CD4-positive, alpha-beta T cell treated with Interleukin-4 for 4 hours (primary cell): ENCODE measurements around the gene ACSL5.
"Not testable (repeated sequence)": the region's sequence is repeated elsewhere in the genome, so short reads cannot be mapped to it uniquely, and the experiment has no call there.

ENCODE experiments used
- DNase-seq: peaks from one replicate; pipeline ENCODE4 v3.0.0-alpha.2; 2020

Gene ACSL5

DNA sequence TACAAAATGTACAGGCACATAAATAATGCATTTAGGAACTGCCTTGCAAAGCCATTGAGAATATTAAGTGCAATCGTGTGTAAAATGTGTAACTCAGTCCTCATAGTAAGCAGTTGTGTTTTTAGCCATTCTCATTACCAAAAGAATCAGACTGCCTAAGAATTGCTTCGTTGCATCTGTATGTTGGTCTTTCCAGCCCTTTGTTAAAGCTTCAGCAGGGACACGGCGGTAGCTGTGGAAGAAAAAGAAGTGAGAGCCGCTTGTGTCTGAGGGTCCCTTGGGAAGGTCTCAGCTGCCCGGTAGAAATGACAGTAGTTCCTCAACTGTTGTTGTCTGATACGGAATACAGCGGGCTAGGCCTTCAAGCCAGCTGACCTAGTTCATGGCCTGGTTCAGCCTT lies 22.8 kb upstream of the ACSL5 start:
- DNase-seq = no peak

DNA sequence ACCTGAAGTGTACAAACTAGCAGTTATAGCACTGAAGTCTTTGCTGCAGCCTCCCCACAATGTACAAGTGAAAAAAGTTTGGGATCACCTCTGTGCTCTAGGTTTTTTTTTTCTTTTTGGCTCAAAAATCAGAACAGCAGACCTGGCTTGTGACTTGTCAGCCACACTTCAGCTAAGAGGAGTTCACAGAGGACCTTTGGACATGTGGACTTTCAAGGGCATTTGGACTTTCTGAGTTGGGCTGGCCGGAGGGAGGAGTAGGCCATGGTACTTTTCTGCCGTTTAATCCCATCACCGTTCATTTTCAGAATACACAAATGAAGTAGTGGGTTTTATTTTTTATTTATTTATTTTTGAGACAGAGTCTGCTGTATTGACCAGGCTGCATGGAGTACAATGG lies 21.9 kb upstream of the ACSL5 start:
- no peak for DNase-seq

DNA sequence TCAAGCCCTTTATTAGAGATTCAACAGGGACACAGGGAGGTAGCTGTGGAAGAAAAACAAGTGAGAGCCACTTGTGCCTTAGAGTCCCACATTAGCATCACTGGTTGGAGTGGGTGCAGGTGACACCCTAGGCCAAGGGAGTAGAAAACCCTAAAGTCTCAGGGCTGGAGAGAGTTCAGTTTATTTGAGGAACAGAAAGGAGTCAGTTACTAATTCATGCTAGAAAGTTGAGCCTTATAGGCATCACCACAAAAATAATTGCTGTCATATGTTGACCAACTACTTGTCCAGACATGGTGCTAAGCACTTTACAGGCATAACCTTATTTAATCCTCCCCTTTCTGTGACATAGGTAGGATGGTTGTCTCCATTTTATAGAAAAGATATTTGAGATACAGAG lies 20.9 kb upstream of the ACSL5 start:
- no peak for DNase-seq

DNA sequence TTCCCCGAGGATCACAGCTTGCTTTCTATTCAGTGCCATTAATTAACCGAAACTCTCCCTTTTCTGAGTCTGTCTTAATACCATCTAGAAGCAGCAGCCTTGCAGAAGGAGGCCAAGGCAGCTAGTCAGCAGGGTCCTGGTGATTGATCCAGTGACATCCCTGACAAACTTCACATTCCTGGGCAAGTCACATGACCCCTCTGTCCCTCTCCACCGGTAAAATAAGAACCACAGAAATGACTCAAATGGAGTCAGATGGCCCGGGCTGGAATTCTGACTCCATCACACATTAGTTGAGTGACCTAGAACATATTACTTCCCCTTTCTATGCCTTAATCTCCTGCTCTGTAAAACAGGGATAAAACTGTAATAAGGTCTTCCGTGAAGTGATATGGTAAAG lies 17.2 kb upstream of the ACSL5 start:
- no peak for DNase-seq

DNA sequence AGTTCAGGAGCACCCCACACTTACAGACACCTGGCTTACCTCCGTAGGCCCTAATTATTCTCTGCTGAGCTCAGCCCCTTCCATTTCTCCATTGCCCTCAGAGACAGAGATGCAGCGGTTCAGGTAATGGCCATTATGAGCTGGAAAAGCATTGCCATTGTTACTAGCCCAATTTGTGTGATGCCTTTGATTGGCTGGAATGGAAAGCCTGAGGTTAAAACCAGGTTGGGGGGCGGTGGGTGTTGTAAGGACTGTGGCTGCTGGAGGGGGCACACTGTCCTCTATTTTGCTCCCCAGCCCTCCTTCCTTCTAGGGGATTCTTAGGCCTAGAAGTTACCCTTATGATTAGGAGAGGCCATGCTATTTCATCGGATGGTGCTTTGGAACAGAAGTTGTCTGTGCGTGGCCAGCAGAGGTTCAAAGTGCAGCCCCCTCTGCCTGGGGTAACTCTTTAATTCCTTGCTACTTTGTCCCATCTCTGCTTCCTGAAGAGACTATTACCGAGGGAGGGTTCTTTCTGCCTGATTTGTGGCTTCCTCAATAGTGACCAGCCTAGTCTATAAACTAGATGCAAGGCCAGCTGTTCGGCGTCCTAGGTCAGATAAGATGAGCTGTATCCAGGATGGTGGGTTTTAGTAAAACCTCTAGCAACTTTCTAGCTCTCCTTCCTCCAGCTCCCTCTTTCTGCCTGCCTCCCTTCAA lies 14.2 kb upstream of the ACSL5 start:
- DNase-seq = no peak

DNA sequence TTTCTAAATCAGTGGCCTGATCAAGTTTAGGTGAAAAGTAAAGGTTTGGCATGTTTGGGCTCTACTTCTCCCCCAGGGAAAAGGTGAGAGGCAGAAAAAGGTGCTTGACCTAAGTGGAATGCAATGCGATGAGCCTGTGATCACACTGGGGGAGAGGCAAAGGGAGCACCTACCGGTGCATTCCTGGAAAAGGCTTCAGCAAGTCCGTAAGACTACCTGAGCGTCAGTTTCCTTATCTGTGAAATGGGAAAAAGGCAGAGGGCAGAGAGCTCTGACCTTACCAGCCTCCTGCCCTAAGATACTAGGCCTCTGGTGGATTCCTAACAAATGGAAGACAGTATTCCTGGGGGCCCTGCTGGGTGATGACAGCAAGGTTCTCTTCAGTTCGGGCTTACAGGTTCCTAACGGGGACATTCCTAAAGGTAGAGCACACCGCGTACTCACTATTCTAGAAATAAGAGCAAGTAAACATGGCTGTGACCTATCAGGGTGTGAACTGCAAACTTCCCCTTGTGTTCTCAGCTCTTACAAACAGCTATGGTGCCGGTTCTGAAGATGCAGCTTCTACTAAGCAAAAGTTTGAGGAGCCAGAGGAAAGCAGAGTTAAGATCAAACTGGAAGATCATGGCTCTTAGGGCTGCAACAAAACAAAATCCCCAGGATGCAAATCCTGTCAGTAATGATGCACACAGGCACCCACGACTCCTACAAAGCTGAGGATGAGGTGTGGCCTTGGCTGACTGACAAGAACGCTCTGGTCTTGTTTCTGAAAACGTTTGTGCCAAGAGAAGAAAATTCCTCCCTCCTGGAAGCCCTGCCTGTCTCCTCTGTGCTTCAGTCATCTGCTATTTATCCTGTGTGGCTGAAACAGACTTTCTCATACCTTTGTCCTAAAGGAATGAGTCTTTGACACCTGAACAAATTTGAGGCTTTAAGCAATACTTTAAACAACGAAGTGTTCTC lies 13.3 kb upstream of the ACSL5 start:
- DNase-seq = no peak

DNA sequence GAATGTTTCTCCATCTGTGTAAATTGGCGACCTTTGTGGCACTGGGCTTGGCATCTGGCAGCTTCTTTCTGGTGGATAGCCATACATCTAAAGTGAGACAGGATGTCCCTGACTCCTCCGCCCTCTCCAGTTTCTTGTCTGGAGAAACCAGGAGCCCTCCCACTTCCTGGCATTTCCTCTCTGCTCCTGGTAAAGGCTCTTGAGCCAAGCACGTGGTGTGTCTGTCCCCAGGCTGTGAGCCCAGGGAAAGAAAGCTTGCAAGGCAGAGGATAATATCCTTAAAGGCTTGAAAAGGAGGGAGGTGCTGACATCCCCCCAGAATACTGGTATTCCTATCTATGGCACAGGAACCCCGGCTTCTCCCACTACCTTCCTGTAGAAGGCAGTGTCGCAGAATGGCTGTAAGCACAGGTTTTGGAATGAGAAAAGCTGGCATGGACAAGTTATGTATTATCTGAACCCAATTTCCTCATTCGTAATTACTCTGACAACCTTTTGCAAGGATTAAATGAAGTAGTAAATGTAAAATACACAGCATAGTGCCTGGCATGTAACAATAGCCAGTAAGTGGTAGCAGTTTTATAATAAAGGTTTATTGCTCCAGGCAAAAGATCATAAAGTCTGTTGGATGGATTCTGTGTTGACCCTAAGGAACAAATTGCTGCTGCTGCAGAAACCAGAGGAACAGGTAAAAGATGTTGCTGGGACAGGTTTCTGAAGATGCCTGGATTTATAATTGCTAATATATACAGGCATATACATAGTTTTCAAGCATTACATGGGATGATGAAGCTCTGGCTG lies 11.8 kb upstream of the ACSL5 start:
- no peak for DNase-seq

DNA sequence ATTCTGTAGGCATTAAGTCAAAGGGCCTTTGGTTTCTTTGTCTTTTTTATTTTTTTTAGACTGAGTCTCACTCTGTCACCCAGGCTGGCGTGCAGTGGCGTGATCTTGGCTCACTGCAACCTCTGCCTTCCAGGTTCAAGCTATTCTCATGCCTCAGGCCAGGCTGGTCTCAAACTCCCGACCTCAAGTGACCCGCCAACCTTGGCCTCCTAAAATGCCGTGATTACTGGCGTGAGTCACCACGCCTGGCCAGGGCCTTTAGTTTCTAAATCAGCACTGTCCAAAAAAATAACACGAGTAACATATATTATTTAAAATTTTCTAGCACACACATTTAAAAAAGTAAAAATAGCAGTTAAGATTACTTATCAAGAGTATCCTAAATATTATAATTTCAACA lies 11.1 kb upstream of the ACSL5 start:
- DNase-seq = no peak

DNA sequence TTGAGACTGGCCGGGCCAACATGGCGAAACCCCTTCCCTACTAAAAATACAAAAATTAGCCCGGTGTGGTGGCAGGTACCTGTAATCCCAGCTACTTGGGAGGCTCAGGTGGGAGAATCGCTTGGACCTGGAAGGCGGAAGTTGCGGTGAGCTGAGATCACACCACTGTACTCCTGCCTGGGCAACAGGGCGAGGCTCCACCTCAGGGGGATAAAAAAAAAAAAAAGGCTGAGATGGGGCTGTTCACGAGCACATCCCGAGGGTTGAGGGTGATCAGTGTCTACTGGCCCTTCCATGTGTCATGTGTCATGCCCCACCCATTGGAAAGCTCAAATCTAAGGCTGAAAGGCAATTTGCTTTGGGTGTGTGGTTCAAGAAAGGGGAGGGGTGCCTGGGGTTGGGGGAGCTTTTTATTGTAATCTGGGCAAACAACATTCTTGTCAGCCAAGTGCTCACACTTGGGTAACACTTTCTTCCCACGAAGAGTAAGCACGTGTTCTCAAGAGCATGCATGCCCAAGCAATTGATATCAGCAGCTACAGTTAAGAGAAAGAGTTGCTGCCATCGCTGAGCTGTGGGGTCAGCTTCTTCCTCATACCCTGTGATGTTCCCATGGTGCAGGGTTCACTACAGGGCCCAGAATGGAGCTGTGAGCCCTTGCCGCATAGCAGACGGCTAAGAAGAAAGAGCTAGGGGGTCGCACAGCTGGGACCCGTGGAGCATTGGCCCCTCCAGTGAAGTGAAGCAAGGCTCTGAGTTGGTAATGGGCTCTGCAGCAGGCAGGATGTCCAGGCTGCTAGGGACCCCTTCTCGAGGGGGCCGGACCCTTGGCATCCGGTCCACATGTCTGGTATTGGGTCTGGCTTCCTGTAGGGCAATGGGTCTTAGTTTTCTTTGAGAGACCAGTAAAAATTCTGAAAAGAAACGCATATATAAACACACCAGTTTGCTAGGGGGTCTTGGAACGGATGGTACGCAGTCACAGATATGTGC lies 9.9 kb upstream of the ACSL5 start:
- no peak for DNase-seq

DNA sequence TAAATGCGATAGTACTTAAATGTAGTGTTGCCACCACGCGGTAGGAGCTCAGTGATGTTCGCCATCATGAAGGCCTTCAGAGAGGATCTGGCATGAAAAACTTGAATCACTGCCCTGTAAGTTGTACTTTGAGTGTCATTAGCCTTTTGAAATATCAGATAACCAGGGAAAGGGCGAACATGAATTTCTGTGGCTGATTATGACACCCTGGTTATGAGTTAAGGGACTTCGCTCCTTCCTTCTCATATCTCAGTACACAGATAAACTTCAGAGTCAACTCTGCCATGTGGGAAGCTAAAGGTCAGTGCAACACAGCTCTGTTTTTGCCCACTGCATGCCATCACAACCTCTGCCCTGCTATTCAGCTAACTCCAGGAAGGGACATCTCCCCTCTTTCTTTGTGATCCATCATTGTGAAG lies 8.9 kb upstream of the ACSL5 start:
- DNase-seq = no peak

DNA sequence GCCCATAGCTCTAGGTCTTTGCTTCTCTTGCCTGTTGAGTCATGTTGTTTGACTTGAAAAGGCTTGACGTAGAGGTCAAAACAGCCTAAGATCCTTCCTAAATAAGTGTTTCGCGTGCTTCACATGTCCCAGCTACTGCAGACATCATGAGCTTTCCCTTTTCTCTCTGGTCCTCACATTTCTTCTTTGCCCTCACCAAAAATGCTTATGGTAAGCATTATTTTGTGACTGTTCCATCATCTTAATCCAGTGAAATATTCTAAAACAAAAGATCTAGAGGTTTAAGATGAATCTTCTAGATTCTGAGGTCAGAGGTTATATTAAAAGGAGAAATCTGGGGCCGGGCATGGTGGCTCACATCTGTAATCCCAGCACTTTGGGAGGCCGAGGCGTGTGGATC lies 8.5 kb upstream of the ACSL5 start:
- no peak for DNase-seq

DNA sequence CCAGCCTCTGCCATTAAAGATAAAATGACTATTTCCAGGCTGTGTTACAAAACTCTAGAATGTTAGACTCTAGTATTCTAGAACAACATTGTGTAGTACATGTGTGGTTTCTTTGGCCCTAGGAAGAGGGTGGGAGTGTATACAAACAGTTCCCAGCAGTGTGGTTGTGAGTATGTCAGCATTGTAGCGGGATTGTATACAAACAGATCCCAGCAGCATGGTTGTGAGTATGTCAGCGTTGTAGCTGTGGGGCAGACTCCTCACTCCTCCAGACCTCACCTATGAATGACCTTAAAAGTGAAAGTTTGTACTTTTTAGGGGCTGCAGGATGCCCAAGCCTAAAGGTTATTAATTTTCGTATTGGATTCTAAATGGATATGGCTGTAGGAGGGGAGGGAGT lies 6.9 kb upstream of the ACSL5 start:
- DNase-seq = no peak

DNA sequence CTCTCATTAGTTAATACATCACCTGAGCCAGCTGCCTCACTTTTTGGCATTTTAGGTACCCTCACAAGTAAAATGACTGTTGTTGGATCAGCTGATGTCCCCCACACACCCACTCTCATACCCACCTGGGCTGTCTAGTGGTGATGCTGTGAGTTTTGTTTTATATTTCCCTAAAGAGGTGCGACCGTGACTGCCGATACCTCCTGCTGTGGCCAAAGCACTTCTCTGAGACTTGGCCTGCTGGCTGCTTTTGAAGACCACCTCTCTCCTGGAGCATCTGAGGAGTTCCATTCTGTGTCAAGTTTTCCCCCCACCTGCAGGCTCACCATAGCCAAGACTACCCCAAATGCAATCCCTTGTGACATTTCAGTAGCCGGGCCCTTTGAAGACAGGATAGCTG lies 6.4 kb upstream of the ACSL5 start:
- DNase-seq = no peak

DNA sequence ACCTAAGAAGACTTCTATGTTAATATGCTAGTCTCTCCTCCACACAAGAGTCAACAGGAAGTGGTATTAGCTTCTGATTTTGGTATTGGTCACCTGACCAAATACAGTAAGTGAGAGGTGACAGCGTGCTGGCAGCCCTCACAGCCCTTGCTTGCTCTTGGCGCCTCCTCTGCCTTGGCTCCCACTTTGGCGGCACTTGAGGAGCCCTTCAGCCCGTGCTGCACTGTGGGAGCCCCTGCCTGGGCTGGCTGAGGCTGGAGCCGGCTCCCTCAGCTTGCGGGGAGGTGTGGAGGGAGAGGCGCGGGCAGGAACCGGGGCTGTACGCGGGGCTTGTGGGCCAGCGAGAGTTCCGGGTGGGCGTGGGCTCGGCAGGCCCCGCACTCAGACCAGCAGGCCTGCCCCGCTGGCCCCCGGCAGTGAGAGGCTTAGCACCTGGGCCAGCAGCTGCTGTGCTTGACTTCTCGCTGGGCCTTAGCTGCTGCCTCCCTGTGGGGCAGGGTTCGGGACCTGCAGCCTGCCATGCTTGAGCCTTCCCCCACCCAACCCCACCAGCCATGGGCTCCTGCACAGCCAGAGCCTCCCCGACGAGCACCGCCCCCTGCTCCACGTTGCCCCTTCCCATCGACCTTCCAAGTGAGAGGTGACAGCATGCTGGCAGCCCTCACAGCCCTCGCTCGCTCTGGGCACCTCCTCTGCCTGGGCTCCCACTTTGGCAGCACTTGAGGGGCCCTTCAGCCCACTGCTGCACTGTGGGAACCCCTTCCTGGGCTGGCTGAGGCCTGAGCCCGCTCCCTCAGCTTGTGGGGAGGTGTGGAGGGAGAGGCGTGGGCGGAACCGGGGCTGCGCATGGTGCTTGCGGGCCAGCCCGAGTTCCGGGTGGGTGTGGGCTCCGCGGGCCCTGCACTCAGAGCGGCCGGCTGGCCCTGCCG lies 4.2 kb upstream of the ACSL5 start:
- peak; percentile 82 for DNase-seq

DNA sequence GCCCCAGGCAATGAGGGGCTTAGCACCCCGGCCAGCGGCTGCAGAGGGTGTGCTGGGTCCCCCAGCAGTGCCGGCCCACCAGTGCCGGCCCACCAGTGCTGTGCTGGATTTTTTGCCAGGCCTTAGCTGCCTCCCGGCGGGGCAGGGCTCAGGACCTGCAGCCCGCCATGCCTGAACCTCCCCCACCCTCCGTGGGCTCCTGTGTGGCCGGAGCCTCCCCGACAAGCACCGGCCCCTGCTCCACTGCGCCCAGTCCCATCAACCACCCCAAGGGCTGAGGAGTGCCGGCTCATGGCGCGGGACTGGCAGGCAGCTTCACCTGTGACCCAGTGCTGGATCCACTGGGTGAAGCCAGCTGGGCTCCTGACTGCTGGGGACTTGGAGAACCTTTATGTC lies 3.5 kb upstream of the ACSL5 start:
- DNase-seq = no peak

DNA sequence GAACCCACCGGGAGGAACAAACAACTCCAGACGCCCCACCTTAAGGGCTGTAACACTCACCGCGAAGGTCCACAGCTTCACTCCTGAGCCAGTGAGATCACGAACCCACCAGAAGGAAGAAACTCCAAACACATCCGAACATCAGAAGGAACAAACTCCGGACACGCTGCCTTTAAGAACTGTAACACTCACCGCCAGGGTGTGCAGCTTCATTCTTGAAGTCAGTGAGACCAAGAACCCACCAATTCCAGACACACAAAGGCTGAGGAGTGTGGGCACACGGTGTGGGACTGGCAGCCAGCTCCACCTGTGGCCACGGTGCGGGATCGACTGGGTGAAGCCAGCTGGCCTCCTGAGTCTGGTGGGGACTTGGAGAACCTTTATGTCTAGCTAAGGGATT lies 2.6 kb upstream of the ACSL5 start:
- not testable (repeated sequence) for DNase-seq

DNA sequence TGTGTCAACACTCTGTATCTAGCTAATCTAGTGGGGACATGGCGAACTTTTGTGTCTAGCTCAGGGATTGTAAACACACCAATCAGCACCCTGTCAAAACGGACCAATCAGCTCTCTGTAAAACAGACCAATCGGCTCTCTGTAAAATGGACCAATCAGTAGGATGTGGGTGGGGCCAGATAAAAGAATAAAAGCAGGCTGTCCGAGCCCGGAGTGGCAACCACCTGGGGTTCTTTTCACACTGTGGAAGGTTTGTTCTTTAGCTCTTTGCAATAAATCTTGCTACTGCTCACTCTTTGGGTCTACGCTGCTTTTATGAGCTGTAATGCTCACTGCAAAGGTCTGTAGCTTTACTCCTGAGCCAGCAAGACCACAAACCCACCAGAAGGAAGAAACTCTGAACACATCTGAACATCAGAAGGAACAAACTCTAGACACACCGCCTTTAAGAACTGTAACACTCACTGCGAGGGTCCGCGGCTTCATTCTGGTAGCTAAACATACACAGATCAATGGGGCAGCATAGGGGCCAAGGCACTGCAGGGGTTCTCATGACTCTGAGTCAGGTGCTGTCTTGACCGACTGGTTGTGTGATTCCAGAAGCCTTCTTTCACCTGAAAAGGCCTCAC lies 1.6 kb upstream of the ACSL5 start:
- DNase-seq = not testable (repeated sequence)

DNA sequence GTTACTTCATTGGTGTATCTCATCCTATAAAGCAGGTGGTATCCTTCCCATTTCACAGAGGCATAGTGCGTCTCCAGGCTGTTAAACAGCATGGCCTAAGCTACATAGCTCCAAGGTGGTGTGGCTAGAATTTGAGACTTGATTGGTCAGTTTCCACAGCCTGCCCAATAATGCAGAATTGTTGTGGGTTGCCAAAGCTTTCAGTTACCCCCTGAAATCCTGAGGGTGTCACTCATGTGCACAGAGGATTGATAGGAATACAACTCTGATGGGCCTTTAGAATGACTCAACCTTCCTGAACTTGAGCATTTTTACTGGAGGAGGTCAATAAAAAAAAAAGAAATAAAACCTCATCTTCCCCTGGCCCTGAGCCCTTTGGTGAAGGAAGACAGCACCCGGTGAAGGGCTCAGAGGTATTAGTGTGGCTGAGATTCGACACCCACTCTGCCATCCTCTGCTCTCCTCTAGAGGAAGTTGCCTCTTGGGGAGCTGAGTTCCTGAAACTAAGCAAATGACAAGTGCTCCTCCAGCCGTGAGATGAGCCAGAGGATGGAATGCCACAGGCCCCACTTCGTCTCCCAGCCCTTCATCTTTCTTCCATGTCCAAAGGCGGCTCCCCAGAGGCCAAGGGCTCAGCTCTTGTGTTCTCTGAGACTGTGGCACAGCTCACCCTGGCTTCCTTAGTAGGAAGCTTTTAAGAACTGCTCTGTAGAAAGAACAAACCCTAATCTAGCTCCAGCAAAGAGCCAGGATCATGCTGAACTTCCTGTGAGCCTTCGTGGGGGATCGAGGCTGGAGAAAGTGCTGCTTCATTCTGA lies 1.0 kb downstream of the ACSL5 start:
- peak; percentile 33 for DNase-seq

DNA sequence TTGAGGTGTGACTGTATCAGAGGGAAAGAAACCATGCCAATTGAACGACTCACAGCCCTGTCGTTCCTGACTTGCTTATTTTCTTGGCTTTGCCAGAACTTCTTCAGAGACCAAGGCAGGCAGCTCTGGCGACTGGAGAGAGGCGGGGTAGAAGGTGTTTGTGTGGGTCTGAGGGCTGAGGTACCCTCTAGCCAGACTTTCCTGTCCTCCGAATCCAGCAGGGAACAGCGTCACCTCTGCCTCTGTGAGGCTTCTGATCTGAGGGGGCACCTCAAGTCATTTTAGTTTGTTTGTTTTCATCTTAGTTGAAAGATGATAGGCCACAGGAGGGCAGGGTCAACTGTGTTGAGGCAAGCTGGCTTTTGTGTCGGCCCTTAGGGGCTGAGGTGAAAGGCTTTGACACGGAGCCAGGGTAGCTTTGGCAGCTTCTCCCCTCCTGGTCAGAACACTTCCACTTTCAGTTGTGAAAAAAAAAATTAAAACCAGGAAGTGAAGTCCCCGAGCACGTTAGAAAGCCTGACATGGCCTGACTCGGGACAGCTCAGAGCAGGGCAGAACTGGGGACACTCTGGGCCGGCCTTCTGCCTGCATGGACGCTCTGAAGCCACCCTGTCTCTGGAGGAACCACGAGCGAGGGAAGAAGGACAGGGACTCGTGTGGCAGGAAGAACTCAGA lies 1.9 kb downstream of the ACSL5 start:
- peak; percentile 59 for DNase-seq
